ENCODE results near the gene CHAF1A.

DNA sequence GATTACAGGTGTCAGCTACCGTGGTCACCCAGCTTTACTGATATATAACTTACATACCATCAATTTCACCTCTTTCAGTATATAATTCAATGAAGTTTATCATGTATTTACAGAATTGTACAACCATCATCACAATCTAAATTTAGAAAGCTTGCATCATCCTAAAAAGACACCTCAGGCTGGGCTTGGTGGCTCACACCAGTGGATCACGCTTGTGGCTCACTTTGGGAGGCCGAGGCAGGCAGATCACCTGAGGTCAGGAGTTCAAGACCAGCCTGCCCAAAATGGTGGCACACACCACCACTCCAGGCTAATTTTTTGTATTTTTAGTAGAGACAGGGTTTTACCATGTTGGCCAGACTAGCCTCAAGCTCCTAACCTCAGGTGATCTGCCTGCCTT is 65.4 kb downstream of the CHAF1A start:
- TF ChIP-seq CTCF (conservative IDR thresholded peaks at IDR 0.05) (no peak), ZFX (IDR thresholded peaks at IDR 0.05) (no peak)
